Hepatocyte (in vitro differentiated cells): ENCODE measurements around the gene ATP2B3.

Experiments
- EZH2 ChIP-seq: fragments of 200-600 bp; sonication (generic); IDR thresholded peaks from 2 replicates; pipeline ENCODE4 v1.6.1; 2016; ENCODE audit warnings: antibody characterized with exemption, mild to moderate bottlenecking, borderline replicate concordance
- EZH2phosphoT487 ChIP-seq: fragments of 200-600 bp; sonication (generic); IDR thresholded peaks from one replicate; pipeline ENCODE4 v1.6.1; 2018; ENCODE audit warnings: antibody characterized with exemption, mild to moderate bottlenecking, low read depth, moderate library complexity; ENCODE audit not compliant: unreplicated experiment, severe bottlenecking
- TF ChIP-seq, protein P1 (sequence below): fragments of 200-600 bp; sonication (generic); IDR thresholded peaks from 2 replicates; pipeline ENCODE4 v1.5.1; 2016; ENCODE audit warnings: antibody characterized with exemption, mild to moderate bottlenecking; ENCODE audit not compliant: poor library complexity

GRCh38 chrX:153590961-153591956 is 73.8 kb downstream of the ATP2B3 start:
- TF ChIP-seq, protein P1, sequence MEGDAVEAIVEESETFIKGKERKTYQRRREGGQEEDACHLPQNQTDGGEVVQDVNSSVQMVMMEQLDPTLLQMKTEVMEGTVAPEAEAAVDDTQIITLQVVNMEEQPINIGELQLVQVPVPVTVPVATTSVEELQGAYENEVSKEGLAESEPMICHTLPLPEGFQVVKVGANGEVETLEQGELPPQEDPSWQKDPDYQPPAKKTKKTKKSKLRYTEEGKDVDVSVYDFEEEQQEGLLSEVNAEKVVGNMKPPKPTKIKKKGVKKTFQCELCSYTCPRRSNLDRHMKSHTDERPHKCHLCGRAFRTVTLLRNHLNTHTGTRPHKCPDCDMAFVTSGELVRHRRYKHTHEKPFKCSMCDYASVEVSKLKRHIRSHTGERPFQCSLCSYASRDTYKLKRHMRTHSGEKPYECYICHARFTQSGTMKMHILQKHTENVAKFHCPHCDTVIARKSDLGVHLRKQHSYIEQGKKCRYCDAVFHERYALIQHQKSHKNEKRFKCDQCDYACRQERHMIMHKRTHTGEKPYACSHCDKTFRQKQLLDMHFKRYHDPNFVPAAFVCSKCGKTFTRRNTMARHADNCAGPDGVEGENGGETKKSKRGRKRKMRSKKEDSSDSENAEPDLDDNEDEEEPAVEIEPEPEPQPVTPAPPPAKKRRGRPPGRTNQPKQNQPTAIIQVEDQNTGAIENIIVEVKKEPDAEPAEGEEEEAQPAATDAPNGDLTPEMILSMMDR = no peak
- no peak for TF ChIP-seq EZH2phosphoT487
- no peak for TF ChIP-seq EZH2
